ENCODE measurements around the gene DNAH9. TPM values are rescaled to one million over a fixed set of nuclear protein-coding genes. Genes with fewer than 3 reads are reported as not detected.

The DNAH9 gene
- polyA plus RNA-seq, 1 donor (not counting 4 experiments of a cell fraction or from before 2014, with no cell fraction given), result 0.42 TPM

GRCh38 chr17:11628831-11629230, 30.6 kb downstream of the DNAH9 start:
- DNase-seq (ENCODE audit: low read depth, low spot score) (no peak), FAIRE-seq (no peak)
- H3K4me1 ChIP-seq (ENCODE audit: control insufficient read depth, extremely low read depth, insufficient read depth, low read length), result no peaks in the 10 kb centered on the region
- H3K9me3 ChIP-seq (ENCODE audit: control insufficient read depth, low read depth, low read length), result no peaks in the 10 kb centered on the region
- no peak overlapping the region for H2AFZ ChIP-seq (ENCODE audit: control insufficient read depth, low read length)
- no peaks in the 10 kb centered on the region for H3K36me3 ChIP-seq (ENCODE audit: control insufficient read depth in 2 of 2, extremely low read depth in 1 of 2, insufficient read depth in 2 of 2, low read length in 2 of 2)
- H3K27ac ChIP-seq (ENCODE audit: control insufficient read depth, insufficient read depth, low read length), result no peak overlapping the region
- H3K9ac ChIP-seq (ENCODE audit: control insufficient read depth, extremely low read depth, insufficient read depth, low read length), result no peak overlapping the region
- no peaks in the 10 kb centered on the region for H4K20me1 ChIP-seq (ENCODE audit: control insufficient read depth, extremely low read depth, insufficient read depth, low read length)
- H3K79me2 ChIP-seq (ENCODE audit: control insufficient read depth, insufficient read depth, low read length), result no peaks in the 10 kb centered on the region
- dilution Hi-C loops (cut with MboI; ENCODE audit: extremely low pct_ligation_motif_present, low sequenced_read_pairs), result no loop called here
- no peaks in the 10 kb centered on the region for H3K27me3 ChIP-seq (ENCODE audit: control insufficient read depth, extremely low read depth, insufficient read depth, low read length)
- H3K4me3 ChIP-seq (ENCODE audit: control insufficient read depth in 2 of 3, extremely low read depth in 1 of 3, insufficient read depth in 2 of 3, low read depth in 1 of 3, low read length in 3 of 3), result no peak overlapping the region
- no peaks in the 10 kb centered on the region for H3K9me1 ChIP-seq (ENCODE audit: control insufficient read depth, extremely low read depth, insufficient read depth, low read length)
- TF ChIP-seq CTCF (optimal IDR thresholded peaks at IDR 0.05 in 1 of 3, IDR thresholded peaks at IDR 0.05 in 1 of 3, conservative IDR thresholded peaks at IDR 0.05 in 1 of 3; ENCODE audit: extremely low read depth in 1 of 3, insufficient read depth in 2 of 3, low read length in 3 of 3) (no peak), EZH2 (IDR thresholded peaks at IDR 0.05; ENCODE audit: low read length) (no peak)
- no peak overlapping the region for H3K4me2 ChIP-seq (ENCODE audit: control insufficient read depth, extremely low read depth, insufficient read depth, low read depth, low read length)

GRCh38 chr17:11636771-11637170, 38.5 kb downstream of the DNAH9 start:
- no peak for FAIRE-seq

More at GRCh38 chr17:11636771-11637170, 38.5 kb downstream of the DNAH9 start:
- Histone ChIP-seq H3K27ac (ENCODE audit: control insufficient read depth, insufficient read depth, low read length) (no peak overlapping the region), H4K20me1 (ENCODE audit: control insufficient read depth, extremely low read depth, insufficient read depth, low read length) (no peaks in the 10 kb centered on the region), H3K4me3 (ENCODE audit: control insufficient read depth in 2 of 3, extremely low read depth in 1 of 3, insufficient read depth in 2 of 3, low read depth in 1 of 3, low read length in 3 of 3) (no peak overlapping the region), H3K9ac (ENCODE audit: control insufficient read depth, extremely low read depth, insufficient read depth, low read length) (no peak overlapping the region), H2AFZ (ENCODE audit: control insufficient read depth, low read length) (no peak overlapping the region), H3K27me3 (ENCODE audit: control insufficient read depth, extremely low read depth, insufficient read depth, low read length) (no peaks in the 10 kb centered on the region), H3K9me1 (ENCODE audit: control insufficient read depth, extremely low read depth, insufficient read depth, low read length) (no peaks in the 10 kb centered on the region), H3K4me2 (ENCODE audit: control insufficient read depth, extremely low read depth, insufficient read depth, low read depth, low read length) (no peak overlapping the region), H3K9me3 (ENCODE audit: control insufficient read depth, low read depth, low read length) (no peaks in the 10 kb centered on the region), H3K36me3 (ENCODE audit: control insufficient read depth in 2 of 2, extremely low read depth in 1 of 2, insufficient read depth in 2 of 2, low read length in 2 of 2) (no peaks in the 10 kb centered on the region), H3K4me1 (ENCODE audit: control insufficient read depth, extremely low read depth, insufficient read depth, low read length) (no peaks in the 10 kb centered on the region), H3K79me2 (ENCODE audit: control insufficient read depth, insufficient read depth, low read length) (no peaks in the 10 kb centered on the region)
- dilution Hi-C loops (cut with MboI; ENCODE audit: extremely low pct_ligation_motif_present, low sequenced_read_pairs), result no loop called here
- TF ChIP-seq EZH2 (IDR thresholded peaks at IDR 0.05; ENCODE audit: low read length) (no peak), CTCF (optimal IDR thresholded peaks at IDR 0.05 in 1 of 3, IDR thresholded peaks at IDR 0.05 in 1 of 3, conservative IDR thresholded peaks at IDR 0.05 in 1 of 3; ENCODE audit: extremely low read depth in 1 of 3, insufficient read depth in 2 of 3, low read length in 3 of 3) (no peak)
- no peak for DNase-seq (ENCODE audit: low read depth, low spot score)
